KMS-11 (cell line): ENCODE data around the gene KLK10.

Source experiments
- H2AFZ ChIP-seq: fragments of 200-600 bp; sonication (generic); 2 replicates; pipeline ENCODE4 v1.6.1; 2016; ENCODE audit warnings: antibody characterized with exemption, mixed run types, low read depth
- H3K27ac ChIP-seq: fragments of 200-600 bp; sonication (generic); 2 replicates; pipeline ENCODE4 v1.6.1; 2016; ENCODE audit warnings: mild to moderate bottlenecking, mixed run types
- H3K27me3 ChIP-seq: fragments of 200-600 bp; sonication (generic); 2 replicates; pipeline ENCODE4 v1.6.1; 2017; ENCODE audit warnings: mild to moderate bottlenecking, low read depth, mixed run types, moderate library complexity; ENCODE audit not compliant: insufficient read depth
- H3K36me3 ChIP-seq: fragments of 200-600 bp; sonication (generic); 2 replicates; pipeline ENCODE4 v1.6.1; 2017; ENCODE audit warnings: mild to moderate bottlenecking, mixed run types; ENCODE audit not compliant: insufficient read depth
- H3K4me1 ChIP-seq: fragments of 200-600 bp; sonication (generic); 2 replicates; pipeline ENCODE4 v1.6.1; 2016; ENCODE audit warnings: mild to moderate bottlenecking, low read depth, mixed run types; ENCODE audit not compliant: poor library complexity, severe bottlenecking
- H3K4me2 ChIP-seq: fragments of 200-600 bp; sonication (generic); 2 replicates; pipeline ENCODE4 v1.7.0; 2016; ENCODE audit warnings: mild to moderate bottlenecking, mixed run types
- H3K4me3 ChIP-seq: fragments of 200-600 bp; sonication (generic); IDR thresholded peaks from 2 replicates; pipeline ENCODE4 v1.6.1; 2017; ENCODE audit warnings: low read depth, low read length, mixed read lengths; ENCODE audit not compliant: insufficient read depth
- H3K79me2 ChIP-seq: fragments of 200-600 bp; sonication (generic); 2 replicates; pipeline ENCODE4 v1.6.1; 2016; ENCODE audit warnings: low read depth, mixed run types; ENCODE audit not compliant: insufficient read depth
- H3K9ac ChIP-seq: fragments of 200-600 bp; sonication (generic); 2 replicates; pipeline ENCODE4 v1.6.1; 2016; ENCODE audit warnings: mild to moderate bottlenecking, mixed run types
- H4K20me1 ChIP-seq: fragments of 200-600 bp; sonication (generic); 2 replicates; pipeline ENCODE4 v1.6.1; 2016; ENCODE audit warnings: mild to moderate bottlenecking, mixed run types; ENCODE audit not compliant: insufficient read depth
- TF ChIP-seq, protein P1 (sequence below): fragments of 200-600 bp; sonication (generic); conservative IDR thresholded peaks from 2 replicates; pipeline ENCODE4 v1.6.1; 2017; ENCODE audit warnings: low read depth, mild to moderate bottlenecking, antibody characterized with exemption, low read length, moderate library complexity, mixed read lengths

Gene KLK10

DNA sequence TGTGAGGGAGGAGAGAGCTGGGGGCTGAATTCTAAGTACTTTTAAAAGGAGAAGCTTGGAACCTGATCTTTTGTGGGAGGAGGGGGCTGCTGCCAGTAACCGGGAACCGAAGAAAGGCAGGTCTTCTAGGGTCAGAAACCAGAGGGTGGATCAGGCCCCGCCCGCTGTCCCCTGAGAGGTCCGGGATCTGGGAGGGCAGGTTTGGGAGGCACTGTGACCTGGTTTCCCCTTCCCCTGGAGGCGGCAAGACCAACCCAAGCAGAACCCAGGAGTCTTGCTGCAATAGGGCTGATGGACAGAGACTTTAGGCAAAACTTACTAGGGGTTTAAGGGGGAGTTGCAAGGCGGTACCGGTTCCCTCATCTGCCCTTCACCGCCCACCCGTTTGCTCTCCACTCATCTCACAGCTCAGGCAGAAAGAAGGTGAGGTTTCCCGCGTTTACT, 17.4 kb downstream of the KLK10 start:
- Histone ChIP-seq H3K9ac (no peak overlapping the region), H3K4me2 (no peak overlapping the region), H4K20me1 (no peaks in the 10 kb centered on the region), H3K36me3 (no peaks in the 10 kb centered on the region), H3K27ac (no peak overlapping the region), H3K27me3 (peaks cover 4% of the 10 kb centered on the region; the same call in 1 of the 2 replicates), H3K4me1 (no peaks in the 10 kb centered on the region), H2AFZ (no peak overlapping the region), H3K79me2 (no peaks in the 10 kb centered on the region), H3K4me3 (no peak overlapping the region)
- TF ChIP-seq, protein P1, sequence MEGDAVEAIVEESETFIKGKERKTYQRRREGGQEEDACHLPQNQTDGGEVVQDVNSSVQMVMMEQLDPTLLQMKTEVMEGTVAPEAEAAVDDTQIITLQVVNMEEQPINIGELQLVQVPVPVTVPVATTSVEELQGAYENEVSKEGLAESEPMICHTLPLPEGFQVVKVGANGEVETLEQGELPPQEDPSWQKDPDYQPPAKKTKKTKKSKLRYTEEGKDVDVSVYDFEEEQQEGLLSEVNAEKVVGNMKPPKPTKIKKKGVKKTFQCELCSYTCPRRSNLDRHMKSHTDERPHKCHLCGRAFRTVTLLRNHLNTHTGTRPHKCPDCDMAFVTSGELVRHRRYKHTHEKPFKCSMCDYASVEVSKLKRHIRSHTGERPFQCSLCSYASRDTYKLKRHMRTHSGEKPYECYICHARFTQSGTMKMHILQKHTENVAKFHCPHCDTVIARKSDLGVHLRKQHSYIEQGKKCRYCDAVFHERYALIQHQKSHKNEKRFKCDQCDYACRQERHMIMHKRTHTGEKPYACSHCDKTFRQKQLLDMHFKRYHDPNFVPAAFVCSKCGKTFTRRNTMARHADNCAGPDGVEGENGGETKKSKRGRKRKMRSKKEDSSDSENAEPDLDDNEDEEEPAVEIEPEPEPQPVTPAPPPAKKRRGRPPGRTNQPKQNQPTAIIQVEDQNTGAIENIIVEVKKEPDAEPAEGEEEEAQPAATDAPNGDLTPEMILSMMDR, result no peak

DNA sequence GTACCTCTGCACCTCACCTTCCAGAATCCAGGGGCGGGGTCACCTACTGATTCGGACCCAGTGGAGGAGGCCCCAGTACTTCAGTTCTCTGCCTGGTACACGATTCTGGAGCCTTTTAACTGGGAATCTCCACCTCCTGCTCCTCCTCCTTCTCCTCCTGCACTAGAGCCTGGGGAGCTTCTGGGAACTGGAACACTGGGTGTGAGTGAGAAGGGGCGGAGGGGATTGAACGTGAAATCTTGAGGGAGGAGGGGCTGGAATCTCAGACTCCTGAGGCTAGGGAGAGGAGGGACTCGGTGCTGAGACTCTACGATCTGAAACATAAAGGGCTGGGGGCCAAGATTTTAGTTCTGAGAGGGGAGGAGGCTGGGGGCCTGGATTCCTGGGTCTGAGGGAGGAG, 18.0 kb downstream of the KLK10 start, which contains the start of gene KLK8:
KLK8 (minus strand) TSS at position 90 of the 400 bp plus-strand sequence. CDS start 437 bp downstream, outside the sequence.
- H3K4me3 ChIP-seq, result no peak within 1 kb of the TSS
- H3K4me1 ChIP-seq, result no peaks in the 10 kb centered on the region
- H3K4me2 ChIP-seq, result no peak within 1 kb of the TSS
- H3K9ac ChIP-seq, result no peak within 1 kb of the TSS
- H4K20me1 ChIP-seq, result no peaks in the 10 kb centered on the region
- no peaks in the 10 kb centered on the region for H3K79me2 ChIP-seq
- H3K27ac ChIP-seq, result no peak within 1 kb of the TSS
- TF ChIP-seq, protein P1, result no peak
- H3K36me3 ChIP-seq, result no peaks in the 10 kb centered on the region
- H2AFZ ChIP-seq, result no peak within 1 kb of the TSS
- peaks cover 4% of the 10 kb centered on the region; the same call in 1 of the 2 replicates for H3K27me3 ChIP-seq

DNA sequence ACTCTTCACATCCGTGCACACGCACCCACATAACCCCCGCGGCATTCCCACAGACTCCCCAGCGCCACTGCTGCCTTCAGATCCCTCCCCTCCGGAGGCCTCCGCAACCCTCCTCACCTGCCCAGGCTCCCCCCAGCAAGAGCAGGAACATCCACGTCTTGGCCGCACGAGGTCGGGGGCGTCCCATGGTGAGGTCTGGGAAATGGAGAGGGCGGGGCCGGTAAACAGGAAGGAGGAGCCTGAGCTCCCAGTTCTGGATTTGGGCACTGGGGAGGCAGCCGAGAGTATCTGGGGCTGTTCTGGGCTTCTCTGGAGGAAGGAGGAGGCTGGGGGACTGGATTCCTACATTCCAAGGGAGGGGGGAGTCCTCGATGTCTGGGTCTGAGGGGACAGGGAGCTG, 18.5 kb downstream of the KLK10 start:
- no peaks in the 10 kb centered on the region for H3K36me3 ChIP-seq
- no peak overlapping the region for H3K9ac ChIP-seq
- no peak overlapping the region for H3K4me2 ChIP-seq
- H3K4me1 ChIP-seq, result no peaks in the 10 kb centered on the region
- H3K4me3 ChIP-seq, result no peak overlapping the region
- no peak overlapping the region for H2AFZ ChIP-seq
- no peaks in the 10 kb centered on the region for H3K79me2 ChIP-seq
- H3K27me3 ChIP-seq, result peaks cover 4% of the 10 kb centered on the region; the same call in 1 of the 2 replicates
- TF ChIP-seq, protein P1, result no peak
- H3K27ac ChIP-seq, result no peak overlapping the region
- no peaks in the 10 kb centered on the region for H4K20me1 ChIP-seq

DNA sequence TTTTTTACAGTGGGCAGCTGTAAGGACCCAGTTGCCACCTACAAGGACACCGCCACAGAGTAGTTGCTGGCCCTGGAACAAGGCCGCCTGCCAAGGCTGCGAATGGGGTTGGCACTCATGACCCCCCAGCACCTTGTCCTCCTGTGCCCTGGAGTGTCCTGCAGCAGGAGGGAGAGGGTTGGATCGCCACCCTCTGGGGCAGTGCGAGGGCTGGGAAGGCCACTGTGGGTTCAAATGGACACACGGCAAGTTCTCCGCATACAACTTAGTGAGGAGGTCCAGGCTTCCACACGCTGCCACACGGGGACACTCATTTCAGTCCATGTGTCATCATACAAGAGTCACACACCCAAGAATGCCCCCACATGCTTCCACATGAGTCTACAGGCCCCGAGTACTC, 19.1 kb downstream of the KLK10 start:
- H3K27ac ChIP-seq, result no peak overlapping the region
- no peaks in the 10 kb centered on the region for H3K36me3 ChIP-seq
- H2AFZ ChIP-seq, result no peak overlapping the region
- no peaks in the 10 kb centered on the region for H3K79me2 ChIP-seq
- H3K9ac ChIP-seq, result no peak overlapping the region
- no peaks in the 10 kb centered on the region for H3K4me1 ChIP-seq
- peaks cover 4% of the 10 kb centered on the region; the same call in 1 of the 2 replicates for H3K27me3 ChIP-seq
- H3K4me3 ChIP-seq, result no peak overlapping the region
- TF ChIP-seq, protein P1, result no peak
- H3K4me2 ChIP-seq, result no peak overlapping the region
- H4K20me1 ChIP-seq, result no peaks in the 10 kb centered on the region
